PC-9 (cell line): Measurements from ENCODE around the gene MAGI1. TPM values are rescaled to one million over a fixed set of nuclear protein-coding genes. Genes with fewer than 3 reads are reported as not detected.

Source experiments
- BruUV-seq: library from RNA; stranded (reverse); fragments of 400-500 nt; replicated peaks from 2 replicates; lab custom pipeline; 2021; lab: Mats Ljungman, UMichigan
- CTCF ChIA-PET: fragments of 300-600 bp; sonication (Branson Sonifier 250); formaldehyde crosslinking; loops from one replicate; lab custom pipeline; 2022; ENCODE audit warnings: antibody characterized with exemption; lab: Charles Lee
- POLR2A ChIA-PET: fragments of 300-600 bp; sonication (Branson Sonifier 250); formaldehyde crosslinking; loops from one replicate; lab custom pipeline; 2022; ENCODE audit warnings: antibody characterized with exemption; ENCODE audit not compliant: unreplicated experiment; lab: Charles Lee
- DNase-seq, 2 experiments: peaks; one replicate each; pipeline versions ENCODE4 v3.0.0 to v3.0.0-alpha.2; 2015 to 2022; ENCODE audit warnings: mixed read lengths in 1 of 2
- H2AFZ ChIP-seq: fragments of 200-600 bp; sonication (generic); 2 replicates; pipeline ENCODE4 v1.8.1; 2017; ENCODE audit warnings: antibody characterized with exemption
- H3F3A ChIP-seq: fragments of 200-600 bp; sonication (generic); 2 replicates; pipeline ENCODE4 v1.8.1; 2017; ENCODE audit warnings: antibody characterized with exemption, mild to moderate bottlenecking, low read depth; ENCODE audit not compliant: insufficient read depth
- H3K27ac ChIP-seq: fragments of 200-600 bp; sonication (generic); 2 replicates; pipeline ENCODE4 v1.6.1; 2016; ENCODE audit warnings: mixed run types
- H3K27me3 ChIP-seq: fragments of 200-600 bp; sonication (generic); 2 replicates; pipeline ENCODE4 v1.6.1; 2016; ENCODE audit warnings: low read depth, mixed run types; ENCODE audit not compliant: insufficient read depth
- H3K36me3 ChIP-seq: fragments of 200-600 bp; sonication (generic); 2 replicates; pipeline ENCODE4 v1.6.1; 2016; ENCODE audit warnings: low read depth, mixed run types
- H3K4me1 ChIP-seq: fragments of 200-600 bp; sonication (generic); replicated peaks from 2 replicates; pipeline ENCODE4 v1.6.1; 2016; ENCODE audit warnings: mixed run types; ENCODE audit not compliant: insufficient read depth
- H3K4me2 ChIP-seq: fragments of 200-600 bp; sonication (generic); 2 replicates; pipeline ENCODE4 v1.6.1; 2017; ENCODE audit warnings: mixed run types
- H3K4me3 ChIP-seq: fragments of 200-600 bp; sonication (generic); 2 replicates; pipeline ENCODE4 v1.6.1; 2016; ENCODE audit warnings: mixed run types
- H3K79me2 ChIP-seq: fragments of 200-600 bp; sonication (generic); 2 replicates; pipeline ENCODE4 v1.6.1; 2017; ENCODE audit warnings: low read depth, mixed run types
- H3K9me2 ChIP-seq: fragments of 200-600 bp; sonication (generic); 2 replicates; pipeline ENCODE4 v1.8.1; 2017; ENCODE audit warnings: mild to moderate bottlenecking; ENCODE audit not compliant: insufficient read depth
- H3K9me3 ChIP-seq: fragments of 200-600 bp; sonication (generic); 2 replicates; pipeline ENCODE4 v1.8.1; 2016; ENCODE audit warnings: low read depth; ENCODE audit not compliant: insufficient read depth
- H4K20me1 ChIP-seq: fragments of 200-600 bp; sonication (generic); 2 replicates; pipeline ENCODE4 v1.8.1; 2017; ENCODE audit not compliant: insufficient read depth
- CTCF ChIP-seq: fragments of 200-600 bp; sonication (generic); conservative IDR thresholded peaks from 2 replicates; pipeline ENCODE4 v1.6.1; 2017; ENCODE audit warnings: mixed run types, antibody characterized with exemption, mild to moderate bottlenecking, moderate library complexity
- EZH2 ChIP-seq: fragments of 200-600 bp; sonication (generic); IDR thresholded peaks from 2 replicates; pipeline ENCODE4 v1.8.0; 2017; ENCODE audit warnings: antibody characterized with exemption, low read depth
- intact Hi-C: fragments of 100-400 bp; cut with micrococcal nuclease; formaldehyde crosslinking; loops from one replicate; pipeline ENCODE4 v1.10.0; 2022; ENCODE audit not compliant: unreplicated experiment
- total RNA-seq: library from RNA; stranded (reverse); gene quantifications from 2 replicates; pipeline ENCODE4 v1.2.3, GENCODE V29; 2021

Gene MAGI1
- total RNA-seq, 1 experiment from 2014 or later, result 23.3 TPM

- Histone ChIP-seq H3K9me3 (no peaks in the 10 kb centered on the region), H3K9me2 (no peaks in the 10 kb centered on the region), H3K27me3 (no peaks in the 10 kb centered on the region), H3K4me1 (no peaks in the 10 kb centered on the region), H3K4me2 (no peak overlapping the region), H4K20me1 (no peaks in the 10 kb centered on the region; the same call in 1 of the 2 replicates), H3F3A (no peaks in the 10 kb centered on the region), H2AFZ (no peak overlapping the region), H3K79me2 (no peaks in the 10 kb centered on the region), H3K27ac (no peak overlapping the region), H3K36me3 (no peaks in the 10 kb centered on the region), H3K4me3 (no peak overlapping the region)
- ChIA-PET CTCF (no interaction called here), POLR2A (no interaction called here)
- intact Hi-C loops, result no loop called here
- TF ChIP-seq EZH2 (no peak), CTCF (no peak)
- BruUV-seq, result no TSS peak
- no peak for DNase-seq
Observed at GRCh38 chr3:65635657-65636056, 403.1 kb downstream of the MAGI1 start.

DNA sequence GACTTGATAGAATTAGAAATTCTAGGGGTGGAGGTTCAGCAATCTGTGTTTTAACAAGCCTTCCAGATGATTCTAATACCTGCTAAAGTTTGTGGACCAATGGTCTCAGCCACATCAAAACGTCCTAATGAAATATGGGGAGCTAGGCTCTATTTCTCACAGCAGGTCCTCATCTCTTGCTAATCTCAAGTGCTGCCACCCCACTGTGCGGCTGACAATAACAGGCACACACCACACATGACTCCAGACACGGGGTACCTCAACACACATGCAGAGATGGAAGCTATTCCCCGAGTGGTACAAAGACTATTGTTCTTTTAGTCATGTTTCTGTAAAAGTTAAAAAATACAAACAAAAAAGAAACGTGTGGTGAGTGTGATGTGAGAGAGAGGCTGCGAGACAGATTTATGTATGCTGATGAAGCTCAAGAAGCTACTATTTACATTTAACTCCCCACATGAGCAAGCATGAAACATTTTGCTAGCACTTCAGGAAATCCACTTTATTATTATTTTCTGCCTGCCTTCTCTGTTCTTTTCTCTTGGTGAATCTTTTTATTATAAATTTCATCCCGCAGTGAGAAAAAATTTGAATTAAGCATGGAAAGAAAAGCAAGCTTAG is 405.6 kb downstream of the MAGI1 start:
- H3K27me3 ChIP-seq, result no peaks in the 10 kb centered on the region
- no peaks in the 10 kb centered on the region for H3K4me1 ChIP-seq
- DNase-seq, result no peak
- ChIA-PET CTCF (no interaction called here), POLR2A (no interaction called here)
- intact Hi-C loops, result no loop called here
- H3K27ac ChIP-seq, result no peak overlapping the region
- H3K79me2 ChIP-seq, result no peaks in the 10 kb centered on the region
- BruUV-seq, result no TSS peak
- no peaks in the 10 kb centered on the region for H3K9me2 ChIP-seq
- TF ChIP-seq EZH2, result no peak
- no peaks in the 10 kb centered on the region for H3K36me3 ChIP-seq
- no peak overlapping the region for H3K4me3 ChIP-seq
- H2AFZ ChIP-seq, result no peak overlapping the region
- no peaks in the 10 kb centered on the region for H4K20me1 ChIP-seq
- no peaks in the 10 kb centered on the region for H3K9me3 ChIP-seq
- no peak overlapping the region for H3K4me2 ChIP-seq
- H3F3A ChIP-seq, result no peaks in the 10 kb centered on the region

DNA sequence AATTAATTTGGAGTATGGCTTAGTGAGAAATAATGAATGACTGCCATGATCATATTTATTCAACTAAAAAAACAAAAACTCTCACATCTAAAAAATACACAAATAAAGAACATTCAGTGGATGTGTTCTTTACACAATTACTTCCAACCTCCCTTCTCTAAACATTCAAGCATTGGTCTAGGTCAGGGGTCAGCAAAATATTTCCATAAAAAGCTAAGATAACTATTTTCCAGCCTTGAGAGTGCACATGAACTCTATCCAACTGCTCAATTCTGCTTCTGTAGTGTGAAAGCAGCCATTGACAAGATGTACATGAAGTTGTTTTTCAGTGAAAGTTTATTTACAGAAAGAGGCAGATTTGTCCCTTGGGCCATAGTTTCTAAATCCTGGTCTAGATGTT is 406.3 kb downstream of the MAGI1 start:
- CTCF ChIA-PET, result no interaction called here
- H2AFZ ChIP-seq, result no peak overlapping the region
- H3K9me3 ChIP-seq, result no peaks in the 10 kb centered on the region
- no peak overlapping the region for H3K4me3 ChIP-seq
- H3K4me1 ChIP-seq, result no peaks in the 10 kb centered on the region
- intact Hi-C loops, result no loop called here
- H3K27ac ChIP-seq, result no peak overlapping the region
- no peak for DNase-seq
- H4K20me1 ChIP-seq, result no peaks in the 10 kb centered on the region
- POLR2A ChIA-PET, result no interaction called here
- no peaks in the 10 kb centered on the region for H3F3A ChIP-seq
- BruUV-seq, result no TSS peak
- H3K79me2 ChIP-seq, result no peaks in the 10 kb centered on the region
- no peaks in the 10 kb centered on the region for H3K36me3 ChIP-seq
- no peaks in the 10 kb centered on the region for H3K27me3 ChIP-seq
- H3K4me2 ChIP-seq, result no peak overlapping the region
- TF ChIP-seq EZH2 (no peak), CTCF (no peak)
- H3K9me2 ChIP-seq, result no peaks in the 10 kb centered on the region

- DNase-seq, result no peak
- no peaks in the 10 kb centered on the region for H3K27me3 ChIP-seq
- H3K79me2 ChIP-seq, result no peaks in the 10 kb centered on the region
- H3K9me3 ChIP-seq, result no peaks in the 10 kb centered on the region
- no peak overlapping the region for H2AFZ ChIP-seq
- no peaks in the 10 kb centered on the region for H4K20me1 ChIP-seq
- intact Hi-C loops, result no loop called here
- POLR2A ChIA-PET, result no interaction called here
- H3K4me1 ChIP-seq, result no peaks in the 10 kb centered on the region
- no peaks in the 10 kb centered on the region for H3K9me2 ChIP-seq
- no peaks in the 10 kb centered on the region for H3F3A ChIP-seq
- no peaks in the 10 kb centered on the region for H3K36me3 ChIP-seq
- no peak overlapping the region for H3K27ac ChIP-seq
- H3K4me3 ChIP-seq, result no peak overlapping the region
- no peak for TF ChIP-seq EZH2
- no peak for TF ChIP-seq CTCF
- CTCF ChIA-PET, result no interaction called here
- no peak overlapping the region for H3K4me2 ChIP-seq
- no TSS peak for BruUV-seq
Observed at GRCh38 chr3:65628978-65629377, 409.7 kb downstream of the MAGI1 start.
